ENCODE measurements around the gene P2RY12.

DNA sequence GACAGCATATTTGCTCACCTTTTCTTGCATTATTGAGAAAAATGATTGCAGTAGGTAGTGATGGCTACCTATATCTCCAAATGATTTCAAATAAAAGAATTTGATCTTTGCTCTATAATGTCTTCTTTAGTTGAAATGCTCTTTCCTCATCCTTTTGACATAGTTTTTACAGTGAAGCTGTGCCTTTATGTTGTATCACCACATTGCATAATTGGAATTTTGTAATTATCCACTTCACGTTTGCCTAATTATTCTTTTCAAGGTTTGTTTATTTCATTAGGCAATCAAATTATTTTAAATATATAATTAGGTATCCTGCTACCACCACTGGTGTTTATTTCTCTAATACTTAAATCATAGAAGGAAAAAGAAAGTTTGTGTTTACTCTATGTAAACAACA is 33.9 kb downstream of the P2RY12 start:
- TF ChIP-seq, protein P1, sequence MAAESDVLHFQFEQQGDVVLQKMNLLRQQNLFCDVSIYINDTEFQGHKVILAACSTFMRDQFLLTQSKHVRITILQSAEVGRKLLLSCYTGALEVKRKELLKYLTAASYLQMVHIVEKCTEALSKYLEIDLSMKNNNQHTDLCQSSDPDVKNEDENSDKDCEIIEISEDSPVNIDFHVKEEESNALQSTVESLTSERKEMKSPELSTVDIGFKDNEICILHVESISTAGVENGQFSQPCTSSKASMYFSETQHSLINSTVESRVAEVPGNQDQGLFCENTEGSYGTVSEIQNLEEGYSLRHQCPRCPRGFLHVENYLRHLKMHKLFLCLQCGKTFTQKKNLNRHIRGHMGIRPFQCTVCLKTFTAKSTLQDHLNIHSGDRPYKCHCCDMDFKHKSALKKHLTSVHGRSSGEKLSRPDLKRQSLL (tag by site-specific recombination; IDR thresholded peaks at IDR 0.05): no peak
- TF ChIP-seq ZNF426 (tag by site-specific recombination; IDR thresholded peaks at IDR 0.05): no peak
- TF ChIP-seq, protein P2, sequence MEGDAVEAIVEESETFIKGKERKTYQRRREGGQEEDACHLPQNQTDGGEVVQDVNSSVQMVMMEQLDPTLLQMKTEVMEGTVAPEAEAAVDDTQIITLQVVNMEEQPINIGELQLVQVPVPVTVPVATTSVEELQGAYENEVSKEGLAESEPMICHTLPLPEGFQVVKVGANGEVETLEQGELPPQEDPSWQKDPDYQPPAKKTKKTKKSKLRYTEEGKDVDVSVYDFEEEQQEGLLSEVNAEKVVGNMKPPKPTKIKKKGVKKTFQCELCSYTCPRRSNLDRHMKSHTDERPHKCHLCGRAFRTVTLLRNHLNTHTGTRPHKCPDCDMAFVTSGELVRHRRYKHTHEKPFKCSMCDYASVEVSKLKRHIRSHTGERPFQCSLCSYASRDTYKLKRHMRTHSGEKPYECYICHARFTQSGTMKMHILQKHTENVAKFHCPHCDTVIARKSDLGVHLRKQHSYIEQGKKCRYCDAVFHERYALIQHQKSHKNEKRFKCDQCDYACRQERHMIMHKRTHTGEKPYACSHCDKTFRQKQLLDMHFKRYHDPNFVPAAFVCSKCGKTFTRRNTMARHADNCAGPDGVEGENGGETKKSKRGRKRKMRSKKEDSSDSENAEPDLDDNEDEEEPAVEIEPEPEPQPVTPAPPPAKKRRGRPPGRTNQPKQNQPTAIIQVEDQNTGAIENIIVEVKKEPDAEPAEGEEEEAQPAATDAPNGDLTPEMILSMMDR (tag by site-specific recombination; IDR thresholded peaks at IDR 0.05): no peak
- no peak for TF ChIP-seq ZNF146 (tag by site-specific recombination; IDR thresholded peaks at IDR 0.05)
- TF ChIP-seq, protein P3, sequence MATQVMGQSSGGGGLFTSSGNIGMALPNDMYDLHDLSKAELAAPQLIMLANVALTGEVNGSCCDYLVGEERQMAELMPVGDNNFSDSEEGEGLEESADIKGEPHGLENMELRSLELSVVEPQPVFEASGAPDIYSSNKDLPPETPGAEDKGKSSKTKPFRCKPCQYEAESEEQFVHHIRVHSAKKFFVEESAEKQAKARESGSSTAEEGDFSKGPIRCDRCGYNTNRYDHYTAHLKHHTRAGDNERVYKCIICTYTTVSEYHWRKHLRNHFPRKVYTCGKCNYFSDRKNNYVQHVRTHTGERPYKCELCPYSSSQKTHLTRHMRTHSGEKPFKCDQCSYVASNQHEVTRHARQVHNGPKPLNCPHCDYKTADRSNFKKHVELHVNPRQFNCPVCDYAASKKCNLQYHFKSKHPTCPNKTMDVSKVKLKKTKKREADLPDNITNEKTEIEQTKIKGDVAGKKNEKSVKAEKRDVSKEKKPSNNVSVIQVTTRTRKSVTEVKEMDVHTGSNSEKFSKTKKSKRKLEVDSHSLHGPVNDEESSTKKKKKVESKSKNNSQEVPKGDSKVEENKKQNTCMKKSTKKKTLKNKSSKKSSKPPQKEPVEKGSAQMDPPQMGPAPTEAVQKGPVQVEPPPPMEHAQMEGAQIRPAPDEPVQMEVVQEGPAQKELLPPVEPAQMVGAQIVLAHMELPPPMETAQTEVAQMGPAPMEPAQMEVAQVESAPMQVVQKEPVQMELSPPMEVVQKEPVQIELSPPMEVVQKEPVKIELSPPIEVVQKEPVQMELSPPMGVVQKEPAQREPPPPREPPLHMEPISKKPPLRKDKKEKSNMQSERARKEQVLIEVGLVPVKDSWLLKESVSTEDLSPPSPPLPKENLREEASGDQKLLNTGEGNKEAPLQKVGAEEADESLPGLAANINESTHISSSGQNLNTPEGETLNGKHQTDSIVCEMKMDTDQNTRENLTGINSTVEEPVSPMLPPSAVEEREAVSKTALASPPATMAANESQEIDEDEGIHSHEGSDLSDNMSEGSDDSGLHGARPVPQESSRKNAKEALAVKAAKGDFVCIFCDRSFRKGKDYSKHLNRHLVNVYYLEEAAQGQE (tag by site-specific recombination; IDR thresholded peaks at IDR 0.05): no peak
- no peak for TF ChIP-seq ZFP69B (tag by site-specific recombination; IDR thresholded peaks at IDR 0.05)
- TF ChIP-seq ZNF768 (tag by site-specific recombination; IDR thresholded peaks at IDR 0.05): no peak
- no peak for TF ChIP-seq OSR2 (tag by site-specific recombination; IDR thresholded peaks at IDR 0.05)
- no peak for TF ChIP-seq GFI1B (tag by site-specific recombination; IDR thresholded peaks at IDR 0.05)

All from HEK293 (cell line).